Measurements from ENCODE around the gene ARRB2. TPM values are rescaled to one million over a fixed set of nuclear protein-coding genes. Genes with fewer than 3 reads are reported as not detected.

The ARRB2 gene
- total RNA-seq (10 to 100 TPM; 10.8 to 53.5 (median 17.2) TPM), polyA plus RNA-seq (10 to 100 TPM; 13.4 to 33.4 TPM)
- long read RNA-seq, donor 1, transcript ARRB2-201 (15 exons, 1,895 nt): major isoform, 5 of 22 reads
- long read RNA-seq, donor 1, partial matches to known transcripts: 3 of 22 reads
- long read RNA-seq, donor 1, other reads (novel, unspliced or antisense): 10 of 22 reads
- long read RNA-seq, donor 2, transcript ARRB2-216 (14 exons, 1,348 nt): major isoform, 5 of 17 reads
- long read RNA-seq, donor 2, partial matches to known transcripts: 2 of 17 reads
- long read RNA-seq, donor 2, other reads (novel, unspliced or antisense): 7 of 17 reads
- long read RNA-seq, donor 3, partial matches to known transcripts: 1 of 8 reads
- long read RNA-seq, donor 3, other reads (novel, unspliced or antisense): 4 of 8 reads

DNA sequence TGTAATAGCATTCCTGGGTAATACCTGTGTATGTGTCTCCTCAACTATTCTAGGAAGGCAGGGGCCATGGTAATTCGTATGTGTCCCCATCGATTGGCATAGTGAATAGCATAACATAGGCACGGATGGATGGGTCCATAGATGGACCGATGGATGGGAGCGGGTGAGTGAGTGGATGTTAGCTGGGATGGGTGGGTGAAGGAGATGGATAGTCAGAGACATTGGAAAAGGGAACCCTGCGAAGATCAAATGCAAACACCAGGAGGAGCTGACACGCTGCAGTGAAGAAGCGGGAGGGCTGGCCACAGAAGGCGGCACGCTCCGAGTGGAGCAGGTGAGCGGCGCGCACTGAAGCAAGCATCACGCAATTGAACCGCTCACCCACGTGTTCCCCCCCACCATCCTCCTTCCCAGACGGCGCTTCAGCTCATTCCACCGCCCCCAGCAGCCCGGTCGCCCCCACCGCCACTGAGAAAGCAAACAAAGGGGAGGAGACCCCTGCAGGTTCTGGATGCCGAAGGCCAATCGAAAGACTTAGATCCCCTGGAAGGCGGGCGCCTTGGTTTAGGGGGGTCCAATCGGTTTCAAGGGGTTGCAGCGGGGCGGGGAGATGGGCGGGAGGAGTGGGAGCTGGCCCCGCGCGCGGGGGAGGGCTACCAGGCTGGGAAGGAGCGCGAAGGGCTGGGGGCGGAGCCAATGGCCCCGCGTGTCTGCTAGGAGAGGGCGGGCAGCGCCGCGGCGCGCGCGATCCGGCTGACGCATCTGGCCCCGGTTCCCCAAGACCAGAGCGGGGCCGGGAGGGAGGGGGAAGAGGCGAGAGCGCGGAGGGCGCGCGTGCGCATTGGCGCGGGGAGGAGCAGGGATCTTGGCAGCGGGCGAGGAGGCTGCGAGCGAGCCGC lies at the start of gene ARRB2:
Gene ARRB2, plus strand, starts transcription at position 839 of the 899 bp plus-strand sequence. CDS start 90 bp downstream, outside the sequence.
- H3K4me3 ChIP-seq: peak within 1 kb of the TSS; percentile 12 to 85 (median 72)
- no peaks in the 10 kb centered on the region for H3K9me3 ChIP-seq
- peak within 1 kb of the TSS in 9 of 10 donors; percentile 53 to 99 (median 80) for H3K27ac ChIP-seq
- DNase-seq: peak; percentile 97 to 99
- no peaks in the 10 kb centered on the region for H3K27me3 ChIP-seq
- TF ChIP-seq, protein P1, sequence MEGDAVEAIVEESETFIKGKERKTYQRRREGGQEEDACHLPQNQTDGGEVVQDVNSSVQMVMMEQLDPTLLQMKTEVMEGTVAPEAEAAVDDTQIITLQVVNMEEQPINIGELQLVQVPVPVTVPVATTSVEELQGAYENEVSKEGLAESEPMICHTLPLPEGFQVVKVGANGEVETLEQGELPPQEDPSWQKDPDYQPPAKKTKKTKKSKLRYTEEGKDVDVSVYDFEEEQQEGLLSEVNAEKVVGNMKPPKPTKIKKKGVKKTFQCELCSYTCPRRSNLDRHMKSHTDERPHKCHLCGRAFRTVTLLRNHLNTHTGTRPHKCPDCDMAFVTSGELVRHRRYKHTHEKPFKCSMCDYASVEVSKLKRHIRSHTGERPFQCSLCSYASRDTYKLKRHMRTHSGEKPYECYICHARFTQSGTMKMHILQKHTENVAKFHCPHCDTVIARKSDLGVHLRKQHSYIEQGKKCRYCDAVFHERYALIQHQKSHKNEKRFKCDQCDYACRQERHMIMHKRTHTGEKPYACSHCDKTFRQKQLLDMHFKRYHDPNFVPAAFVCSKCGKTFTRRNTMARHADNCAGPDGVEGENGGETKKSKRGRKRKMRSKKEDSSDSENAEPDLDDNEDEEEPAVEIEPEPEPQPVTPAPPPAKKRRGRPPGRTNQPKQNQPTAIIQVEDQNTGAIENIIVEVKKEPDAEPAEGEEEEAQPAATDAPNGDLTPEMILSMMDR (IDR thresholded peaks at IDR 0.05): peak; percentile 41 to 79 (median 57)
- peak; percentile 94 to 97 (median 95) for ATAC-seq
- peaks cover 4 to 47% (median 13%) of the 10 kb centered on the region in 9 donors for H3K4me1 ChIP-seq
- 0 to 1% methylated on average over 43 to 67 of the region's 67 CpGs for WGBS, 2 donors
- intact Hi-C loops (cut with DNase I): loop anchor here in 6 of 10 donors (1.0 to 10.0 kb wide), 7 partner anchors 21 to 192 kb away; partner anchors contain the start of genes GLTPD2 (in 2 of the 6), VMO1 (in 2 of the 6), C17orf107 (in 1 of the 6) and CHRNE (in 1 of the 6)
- H3K36me3 ChIP-seq: peaks cover 0 to 3% (median 0%) of the 10 kb centered on the region in 9 donors

DNA sequence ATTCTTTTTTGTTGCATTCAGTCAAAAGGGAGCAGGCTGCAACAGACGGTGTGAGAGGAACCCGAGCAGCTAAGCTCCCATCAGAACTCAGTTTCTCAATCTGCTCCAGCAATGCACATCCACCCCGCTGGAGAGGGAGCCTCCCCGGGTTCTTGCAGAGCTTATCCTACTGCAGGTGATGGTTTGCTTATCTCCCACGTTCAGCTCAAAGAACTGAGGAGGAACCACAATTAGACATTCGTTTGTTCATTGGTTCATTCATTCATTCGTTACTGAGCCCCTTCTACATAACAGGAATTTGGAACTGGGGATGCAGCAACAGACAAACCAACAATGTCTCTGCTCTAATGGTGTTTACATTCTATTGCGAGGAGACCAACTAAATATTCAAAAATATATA lies 46.7 kb upstream of the ARRB2 start:
- DNase-seq (no peak), ATAC-seq (no peak)
- Histone ChIP-seq H3K27me3 (peaks cover 0 to 27% (median 0%) of the 10 kb centered on the region in 7 donors), H3K9me3 (no peaks in the 10 kb centered on the region), H3K27ac (no peak overlapping the region), H3K36me3 (no peaks in the 10 kb centered on the region), H3K4me3 (no peak overlapping the region), H3K4me1 (peaks cover 0 to 6% (median 0%) of the 10 kb centered on the region in 9 donors)
- intact Hi-C loops (cut with DNase I): no loop called here
- WGBS, 2 donors: 84 to 87% methylated on average over 8 of the region's 8 CpGs
- TF ChIP-seq, protein P1 (IDR thresholded peaks at IDR 0.05): no peak

DNA sequence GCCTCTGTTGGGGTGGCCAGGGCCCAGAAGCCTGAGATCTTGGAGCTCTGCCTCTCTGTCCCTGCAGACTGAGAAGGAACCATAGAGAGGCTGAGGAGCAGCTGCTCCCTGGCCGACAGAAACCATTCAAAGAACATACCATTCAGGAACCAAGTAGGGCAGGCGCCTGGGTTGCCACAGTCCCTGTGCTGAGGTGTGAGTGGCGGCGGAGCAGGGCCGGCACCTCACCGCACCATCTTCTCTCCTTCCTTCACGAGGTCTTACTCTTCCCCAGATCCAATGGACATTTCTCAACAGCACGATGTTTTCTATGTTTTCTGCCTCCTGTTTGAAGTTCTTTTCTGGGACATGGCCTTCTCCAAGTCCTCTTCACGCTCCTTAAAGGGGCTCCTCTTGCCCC lies 46.2 kb upstream of the ARRB2 start:
- TF ChIP-seq, protein P1 (IDR thresholded peaks at IDR 0.05): no peak
- H3K4me3 ChIP-seq: no peak overlapping the region
- WGBS, 2 donors: 88% methylated on average over 9 of the region's 9 CpGs
- peaks cover 0 to 23% (median 0%) of the 10 kb centered on the region in 7 donors for H3K27me3 ChIP-seq
- ATAC-seq (no peak), DNase-seq (no peak)
- peaks cover 0 to 6% (median 0%) of the 10 kb centered on the region in 9 donors for H3K4me1 ChIP-seq
- intact Hi-C loops (cut with DNase I): no loop called here
- H3K27ac ChIP-seq: no peak overlapping the region
- no peaks in the 10 kb centered on the region for H3K36me3 ChIP-seq
- H3K9me3 ChIP-seq: no peaks in the 10 kb centered on the region

DNA sequence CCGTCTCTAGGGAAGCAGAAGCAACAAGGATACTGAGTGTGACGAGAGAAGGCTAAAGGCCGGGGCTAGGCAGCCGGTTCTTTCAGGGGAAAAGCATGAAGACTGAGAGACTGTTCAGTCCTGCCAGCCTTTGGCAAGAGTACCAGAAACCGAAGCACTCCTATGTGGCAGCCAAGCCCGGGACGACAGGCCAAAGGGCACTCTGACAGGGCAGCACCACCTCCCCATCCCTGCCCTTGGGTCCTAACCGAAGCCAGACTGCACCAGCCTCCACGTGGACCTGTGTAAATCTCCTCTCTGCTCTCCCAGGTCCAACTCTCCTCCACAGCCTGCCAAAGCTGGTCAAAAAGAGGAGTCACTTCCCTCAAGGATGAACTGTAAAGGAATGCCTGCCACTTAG lies 45.4 kb upstream of the ARRB2 start:
- H3K9me3 ChIP-seq: no peaks in the 10 kb centered on the region
- DNase-seq (no peak), ATAC-seq (peak in 1 of 8 donors; percentile 37)
- TF ChIP-seq, protein P1 (IDR thresholded peaks at IDR 0.05): no peak
- H3K36me3 ChIP-seq: peaks cover 0 to 5% (median 0%) of the 10 kb centered on the region in 9 donors
- no peak overlapping the region for H3K27ac ChIP-seq
- intact Hi-C loops (cut with DNase I): no loop called here
- WGBS, 2 donors: 70% methylated on average over 9 of the region's 9 CpGs
- H3K27me3 ChIP-seq: peaks cover 0 to 21% (median 0%) of the 10 kb centered on the region in 7 donors
- no peak overlapping the region for H3K4me3 ChIP-seq
- no peaks in the 10 kb centered on the region for H3K4me1 ChIP-seq
